Measurements from ENCODE around the gene MGAT5.
A peak's percentile ranks its signal among the peaks of the same experiment; 100 is the strongest.

The MGAT5 gene

DNA sequence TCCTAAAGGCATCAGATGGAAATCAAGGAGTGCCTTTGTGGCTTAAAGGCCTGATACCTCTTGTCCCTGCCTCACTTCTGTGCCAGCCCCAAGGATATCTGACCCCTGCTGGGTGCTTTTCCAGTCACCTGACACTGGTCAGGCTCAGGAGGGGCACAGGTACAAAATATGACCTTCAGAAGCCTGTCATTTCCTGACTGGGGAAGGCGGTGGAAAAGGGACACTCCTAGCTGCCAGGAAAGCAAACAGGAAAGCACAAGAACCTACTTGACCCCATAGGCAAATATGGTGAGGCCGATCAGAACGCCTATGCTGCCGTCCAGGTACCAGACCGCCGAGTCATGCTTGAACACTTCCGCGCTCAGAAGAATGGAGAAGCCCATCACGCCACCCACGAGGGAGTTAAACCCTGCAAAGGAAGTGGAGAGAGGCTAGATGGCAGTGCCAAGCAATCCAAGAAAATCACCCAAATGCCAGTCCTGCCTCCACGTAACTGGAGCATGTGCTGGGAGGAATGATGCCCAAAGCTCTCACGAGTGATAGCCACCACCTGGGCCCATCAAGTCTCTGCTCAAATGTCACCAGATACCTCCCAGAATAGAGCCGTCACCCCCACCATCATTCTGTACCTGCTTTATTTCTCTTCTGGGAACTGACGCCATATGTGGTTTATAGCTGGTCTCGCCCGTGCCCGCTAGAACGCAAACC is 204.0 kb downstream of the MGAT5 start:
- TF ChIP-seq, protein P1, sequence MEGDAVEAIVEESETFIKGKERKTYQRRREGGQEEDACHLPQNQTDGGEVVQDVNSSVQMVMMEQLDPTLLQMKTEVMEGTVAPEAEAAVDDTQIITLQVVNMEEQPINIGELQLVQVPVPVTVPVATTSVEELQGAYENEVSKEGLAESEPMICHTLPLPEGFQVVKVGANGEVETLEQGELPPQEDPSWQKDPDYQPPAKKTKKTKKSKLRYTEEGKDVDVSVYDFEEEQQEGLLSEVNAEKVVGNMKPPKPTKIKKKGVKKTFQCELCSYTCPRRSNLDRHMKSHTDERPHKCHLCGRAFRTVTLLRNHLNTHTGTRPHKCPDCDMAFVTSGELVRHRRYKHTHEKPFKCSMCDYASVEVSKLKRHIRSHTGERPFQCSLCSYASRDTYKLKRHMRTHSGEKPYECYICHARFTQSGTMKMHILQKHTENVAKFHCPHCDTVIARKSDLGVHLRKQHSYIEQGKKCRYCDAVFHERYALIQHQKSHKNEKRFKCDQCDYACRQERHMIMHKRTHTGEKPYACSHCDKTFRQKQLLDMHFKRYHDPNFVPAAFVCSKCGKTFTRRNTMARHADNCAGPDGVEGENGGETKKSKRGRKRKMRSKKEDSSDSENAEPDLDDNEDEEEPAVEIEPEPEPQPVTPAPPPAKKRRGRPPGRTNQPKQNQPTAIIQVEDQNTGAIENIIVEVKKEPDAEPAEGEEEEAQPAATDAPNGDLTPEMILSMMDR (IDR thresholded peaks at IDR 0.05; ENCODE audit: low read depth, low read length) = no peak
- no peak overlapping the region for H3K4me3 ChIP-seq (ENCODE audit: low read depth, low read length)

DNA sequence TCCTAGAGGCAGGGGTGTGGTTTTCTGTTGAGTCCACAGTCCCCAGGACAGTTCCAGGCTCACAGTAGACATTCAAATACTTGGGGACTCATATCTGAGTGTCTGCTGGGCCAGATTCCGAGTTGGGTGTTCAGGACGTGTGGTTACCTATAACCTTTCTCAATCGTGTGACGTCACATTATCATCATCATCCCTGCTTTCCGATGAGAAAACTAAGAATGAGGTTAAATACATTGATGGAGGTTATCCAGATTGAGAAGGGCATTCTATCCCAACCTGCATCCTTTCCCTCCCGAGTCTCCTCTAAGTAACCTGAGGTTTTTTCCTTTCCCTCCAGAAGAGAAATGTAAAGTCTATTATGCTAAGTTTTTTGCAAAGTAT is 204.6 kb downstream of the MGAT5 start:
- no peak overlapping the region for H3K4me3 ChIP-seq (ENCODE audit: low read depth, low read length)
- TF ChIP-seq, protein P1 (IDR thresholded peaks at IDR 0.05; ENCODE audit: low read depth, low read length) = no peak

GRCh38 chr2:134458950-134459349 is 205.1 kb downstream of the MGAT5 start:
- TF ChIP-seq, protein P1 (IDR thresholded peaks at IDR 0.05; ENCODE audit: low read depth, low read length) = no peak
- H3K4me3 ChIP-seq (ENCODE audit: low read depth, low read length) = no peak overlapping the region

GRCh38 chr2:134459706-134460406 is 206.0 kb downstream of the MGAT5 start:
- no peak overlapping the region for H3K4me3 ChIP-seq (ENCODE audit: low read depth, low read length)
- TF ChIP-seq, protein P1 (IDR thresholded peaks at IDR 0.05; ENCODE audit: low read depth, low read length) = no peak

- no peak overlapping the region for H3K4me3 ChIP-seq (ENCODE audit: low read depth, low read length)
- TF ChIP-seq, protein P1 (IDR thresholded peaks at IDR 0.05; ENCODE audit: low read depth, low read length) = peak; percentile 53
Observed at GRCh38 chr2:134460583-134460998, 206.7 kb downstream of the MGAT5 start.

DNA sequence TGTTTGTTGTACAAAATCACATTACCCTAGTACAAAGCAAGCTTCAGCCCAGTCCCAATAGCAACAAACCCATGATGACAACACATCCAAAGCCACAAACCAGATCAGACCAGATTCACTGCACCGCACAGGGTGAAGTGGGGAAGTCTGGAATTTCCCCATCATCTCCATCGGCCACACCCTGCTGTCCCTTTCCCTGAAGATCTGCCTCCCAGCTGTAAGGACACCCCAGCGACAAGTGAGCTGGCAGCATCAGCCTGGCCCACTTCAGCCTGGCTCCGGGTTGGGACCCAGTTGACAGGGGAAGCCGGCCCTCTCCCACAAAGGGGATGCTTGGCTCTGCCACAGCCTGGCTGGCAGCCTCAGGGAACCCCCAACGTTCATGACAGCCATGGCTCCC is 207.6 kb downstream of the MGAT5 start:
- TF ChIP-seq, protein P1 (IDR thresholded peaks at IDR 0.05; ENCODE audit: low read depth, low read length) = no peak
- H3K4me3 ChIP-seq (ENCODE audit: low read depth, low read length) = no peak overlapping the region

- TF ChIP-seq, protein P1 (IDR thresholded peaks at IDR 0.05; ENCODE audit: low read depth, low read length) = no peak
- no peak overlapping the region for H3K4me3 ChIP-seq (ENCODE audit: low read depth, low read length)
Observed at GRCh38 chr2:134462275-134462674, 208.4 kb downstream of the MGAT5 start.
